ENCODE data around the gene CNTNAP5. TPM values are rescaled to one million over a fixed set of nuclear protein-coding genes. Genes with fewer than 3 reads are reported as not detected.

Gene CNTNAP5
- total RNA-seq, 1 experiment from 2014 or later = 0.48 TPM

DNA sequence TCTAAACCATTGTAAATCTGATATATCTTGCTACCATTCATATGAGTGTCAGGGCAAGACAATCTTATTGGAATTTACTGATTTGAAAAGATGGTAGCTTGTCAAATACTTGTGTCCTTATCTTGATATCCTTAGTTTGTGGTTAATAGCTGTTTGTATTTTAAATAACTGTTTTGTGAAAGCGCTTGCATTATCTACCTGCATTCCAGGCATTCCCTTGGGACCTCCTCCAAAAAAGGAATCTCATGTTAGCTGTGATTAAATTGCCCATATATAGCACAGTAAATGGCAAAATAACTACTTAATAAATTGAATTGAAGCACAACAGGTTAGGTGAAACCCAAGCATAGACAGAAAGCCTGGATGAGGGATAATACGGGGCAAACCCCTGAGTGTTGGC is 13.9 kb downstream of the CNTNAP5 start:
- Mint-ChIP-seq H3K27ac (no peak overlapping the region), H3K27me3 (ENCODE audit: low read depth) (no peaks in the 10 kb centered on the region), H3K4me3 (no peak overlapping the region), H3K4me1 (peaks cover 9 to 10% of the 10 kb centered on the region in 2 experiments), H3K36me3 (ENCODE audit: insufficient read depth in 1 of 3, low read depth in 3 of 3) (peaks cover 0 to 9% (median 0%) of the 10 kb centered on the region in 3 experiments; a peak in 3 of 7 replicates), H3K9me3 (no peaks in the 10 kb centered on the region)
- H4K91ac ChIP-seq (ENCODE audit: insufficient read length, low read depth, low read length) = no peak overlapping the region
- H2BK12ac ChIP-seq (ENCODE audit: insufficient read length, low read depth, low read length) = no peak overlapping the region
- no peak overlapping the region for H3K18ac ChIP-seq (ENCODE audit: insufficient read length, low read depth, low read length)
- no peak overlapping the region for H3K4me2 ChIP-seq (ENCODE audit: insufficient read depth, insufficient read length, low read length)
- H2BK15ac ChIP-seq (ENCODE audit: low read depth, low read length) = no peak overlapping the region
- no peak overlapping the region for H3T11ph ChIP-seq (ENCODE audit: low read length)
- no peak overlapping the region for H2BK5ac ChIP-seq (ENCODE audit: insufficient read length, low read length)
- H2BK20ac ChIP-seq (ENCODE audit: low read depth, low read length, poor library complexity, severe bottlenecking) = no peak overlapping the region
- H3K56ac ChIP-seq (ENCODE audit: insufficient read length, low read depth, low read length) = no peak overlapping the region
- H3K4ac ChIP-seq (ENCODE audit: low read depth, low read length) = no peak overlapping the region
- no peak overlapping the region for H4K5ac ChIP-seq (ENCODE audit: insufficient read length, low read depth, low read length)
- H3K14ac ChIP-seq (ENCODE audit: insufficient read depth, low read length) = no peak overlapping the region
- TF ChIP-seq, protein P1, sequence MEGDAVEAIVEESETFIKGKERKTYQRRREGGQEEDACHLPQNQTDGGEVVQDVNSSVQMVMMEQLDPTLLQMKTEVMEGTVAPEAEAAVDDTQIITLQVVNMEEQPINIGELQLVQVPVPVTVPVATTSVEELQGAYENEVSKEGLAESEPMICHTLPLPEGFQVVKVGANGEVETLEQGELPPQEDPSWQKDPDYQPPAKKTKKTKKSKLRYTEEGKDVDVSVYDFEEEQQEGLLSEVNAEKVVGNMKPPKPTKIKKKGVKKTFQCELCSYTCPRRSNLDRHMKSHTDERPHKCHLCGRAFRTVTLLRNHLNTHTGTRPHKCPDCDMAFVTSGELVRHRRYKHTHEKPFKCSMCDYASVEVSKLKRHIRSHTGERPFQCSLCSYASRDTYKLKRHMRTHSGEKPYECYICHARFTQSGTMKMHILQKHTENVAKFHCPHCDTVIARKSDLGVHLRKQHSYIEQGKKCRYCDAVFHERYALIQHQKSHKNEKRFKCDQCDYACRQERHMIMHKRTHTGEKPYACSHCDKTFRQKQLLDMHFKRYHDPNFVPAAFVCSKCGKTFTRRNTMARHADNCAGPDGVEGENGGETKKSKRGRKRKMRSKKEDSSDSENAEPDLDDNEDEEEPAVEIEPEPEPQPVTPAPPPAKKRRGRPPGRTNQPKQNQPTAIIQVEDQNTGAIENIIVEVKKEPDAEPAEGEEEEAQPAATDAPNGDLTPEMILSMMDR (conservative IDR thresholded peaks at IDR 0.05) = no peak
- H3K79me1 ChIP-seq (ENCODE audit: insufficient read depth, low read depth, low read length, poor library complexity, severe bottlenecking) = no peaks in the 10 kb centered on the region
- no peak overlapping the region for H2BK120ac ChIP-seq (ENCODE audit: low read depth, low read length, poor library complexity, severe bottlenecking)
- no CpG with 5 or more reads among the region's 2 CpGs for WGBS (ENCODE audit: extremely low coverage, insufficient read length, low lambda C conversion rate)
- no peak overlapping the region for H3K9ac ChIP-seq (ENCODE audit: extremely low read depth, insufficient read length, low read length)
- H3K27me3 ChIP-seq (ENCODE audit: insufficient read depth, low read length) = no peaks in the 10 kb centered on the region
- no peak overlapping the region for H2AFZ ChIP-seq (ENCODE audit: low read length)
- no peaks in the 10 kb centered on the region for H3K4me1 ChIP-seq (ENCODE audit: insufficient read depth, low read length)
- H3K23ac ChIP-seq (ENCODE audit: insufficient read length, low read depth, low read length) = no peak overlapping the region
- no peak for DNase-seq
- no peak overlapping the region for H4K8ac ChIP-seq (replicated peaks; ENCODE audit: insufficient read length, low read depth, low read length)
- no peak overlapping the region for H3K27ac ChIP-seq (ENCODE audit: insufficient read length, low read depth, low read length)
- H2AK5ac ChIP-seq (ENCODE audit: insufficient read length, low read length) = no peak overlapping the region
- no peaks in the 10 kb centered on the region for H4K20me1 ChIP-seq (ENCODE audit: control insufficient read depth, insufficient read depth, insufficient read length)
- H3K9me3 ChIP-seq (ENCODE audit: control insufficient read depth, low read depth, low read length) = no peaks in the 10 kb centered on the region
- no peaks in the 10 kb centered on the region for H3K23me2 ChIP-seq (ENCODE audit: insufficient read length, low read depth, low read length, poor library complexity, severe bottlenecking)
- H3K79me2 ChIP-seq (ENCODE audit: insufficient read depth, low read length) = no peaks in the 10 kb centered on the region
